ENCODE measurements around the gene FKBP8. TPM values are rescaled to one million over a fixed set of nuclear protein-coding genes. Genes with fewer than 3 reads are reported as not detected.

Gene FKBP8
- total RNA-seq, 2 experiments from 2014 or later, result 200 to 201 TPM

DNA sequence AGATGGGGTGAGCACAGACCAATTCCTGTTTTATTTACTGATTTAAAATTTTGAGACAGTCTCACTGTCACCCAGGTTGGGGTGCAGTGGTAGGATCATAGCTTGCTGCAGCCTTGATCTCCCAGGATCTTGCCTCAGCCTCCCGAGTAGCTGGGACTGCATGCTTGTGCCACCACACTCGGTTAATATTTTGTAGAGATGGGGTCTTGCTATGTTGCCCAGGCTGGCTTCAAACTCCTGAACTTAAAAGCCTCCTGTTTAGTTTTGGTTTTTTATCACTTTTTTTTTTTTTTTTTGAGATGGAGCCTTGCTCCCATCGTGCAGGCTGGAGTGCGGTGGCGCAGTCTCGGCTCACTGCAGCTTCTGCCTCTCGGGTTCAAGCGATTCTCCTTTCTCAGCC is 33.0 kb upstream of the FKBP8 start:
- no peak for DNase-seq (ENCODE audit: low spot score)
- H3K4me2 ChIP-seq (ENCODE audit: low read length), result no peak overlapping the region
- H3K79me2 ChIP-seq (ENCODE audit: insufficient read depth, low read depth, low read length), result peaks cover 23% of the 10 kb centered on the region
- ChIA-PET CTCF (ENCODE audit: unreplicated experiment) (no interaction called here), POLR2A (no interaction called here)
- peaks cover 63% of the 10 kb centered on the region for H3K36me3 ChIP-seq (ENCODE audit: insufficient read depth, low read length)
- TF ChIP-seq CTCF (conservative IDR thresholded peaks at IDR 0.05; ENCODE audit: low read length) (no peak), EZH2phosphoT487 (IDR thresholded peaks at IDR 0.05; ENCODE audit: borderline replicate concordance, low read depth, low read length) (no peak)
- no peaks in the 10 kb centered on the region for H3K9me2 ChIP-seq (ENCODE audit: insufficient read depth, low read length)
- no peak overlapping the region for H2AFZ ChIP-seq (ENCODE audit: low read length)
- H3K4me1 ChIP-seq (ENCODE audit: insufficient read depth, low read length, poor library complexity, severe bottlenecking), result peaks cover 11% of the 10 kb centered on the region
- no peak overlapping the region for H3K27ac ChIP-seq (ENCODE audit: low read depth, low read length, poor library complexity, severe bottlenecking)
- no peaks in the 10 kb centered on the region for H3K9me3 ChIP-seq (ENCODE audit: low read length)
- intact Hi-C loops (cut with micrococcal nuclease; ENCODE audit: unreplicated experiment), result no loop called here
- no TSS peak for BruUV-seq (replicated peaks)
- H4K20me1 ChIP-seq (ENCODE audit: insufficient read depth, low read length), result peaks cover 9% of the 10 kb centered on the region; the same call in 1 of the 2 replicates
- no peak overlapping the region for H3K4me3 ChIP-seq (ENCODE audit: low read depth, low read length, poor library complexity, severe bottlenecking)

GRCh38 chr19:18574691-18575291 is 31.4 kb upstream of the FKBP8 start:
- no peak overlapping the region for H3K4me2 ChIP-seq (ENCODE audit: low read length)
- H3K4me3 ChIP-seq (ENCODE audit: low read depth, low read length, poor library complexity, severe bottlenecking), result no peak overlapping the region
- no TSS peak for BruUV-seq (replicated peaks)
- POLR2A ChIA-PET, result no interaction called here
- intact Hi-C loops (cut with micrococcal nuclease; ENCODE audit: unreplicated experiment), result no loop called here
- H3K4me1 ChIP-seq (ENCODE audit: insufficient read depth, low read length, poor library complexity, severe bottlenecking), result peaks cover 19% of the 10 kb centered on the region
- no peaks in the 10 kb centered on the region for H3K9me2 ChIP-seq (ENCODE audit: insufficient read depth, low read length)
- no peak overlapping the region for H3K27ac ChIP-seq (ENCODE audit: low read depth, low read length, poor library complexity, severe bottlenecking)
- H4K20me1 ChIP-seq (ENCODE audit: insufficient read depth, low read length), result peaks cover 9% of the 10 kb centered on the region; the same call in 1 of the 2 replicates
- H3K79me2 ChIP-seq (ENCODE audit: insufficient read depth, low read depth, low read length), result peaks cover 23% of the 10 kb centered on the region
- DNase-seq (ENCODE audit: low spot score), result no peak
- peaks cover 68% of the 10 kb centered on the region for H3K36me3 ChIP-seq (ENCODE audit: insufficient read depth, low read length)
- no peak for TF ChIP-seq EZH2phosphoT487 (IDR thresholded peaks at IDR 0.05; ENCODE audit: borderline replicate concordance, low read depth, low read length)
- no peak for TF ChIP-seq CTCF (conservative IDR thresholded peaks at IDR 0.05; ENCODE audit: low read length)
- CTCF ChIA-PET (ENCODE audit: unreplicated experiment), result no interaction called here
- H2AFZ ChIP-seq (ENCODE audit: low read length), result no peak overlapping the region
- no peaks in the 10 kb centered on the region for H3K9me3 ChIP-seq (ENCODE audit: low read length)
